Stimulated activated CD4-positive, alpha-beta T cell treated with anti-CD3 and anti-CD28 coated beads, Interleukin-4, amount 100 ng/mL, for 48 hours (primary cell): ENCODE measurements around the gene C16orf54.
"Not testable (repeated sequence)": the region's sequence is repeated elsewhere in the genome, so short reads cannot be mapped to it uniquely, and the experiment has no call there.

ENCODE experiments used
- DNase-seq, 2 donors: peaks; one replicate each; pipeline ENCODE4 v3.0.0-alpha.2; 2020; ENCODE audit warnings: low read depth in 2 of 2

The C16orf54 gene

GRCh38 chr16:29769507-29769906, 23.7 kb upstream of the C16orf54 start:
- no peak for DNase-seq

GRCh38 chr16:29767062-29767461, 21.3 kb upstream of the C16orf54 start:
- no peak for DNase-seq

- DNase-seq = no peak
Observed at GRCh38 chr16:29766571-29766970, 20.8 kb upstream of the C16orf54 start.

- no peak for DNase-seq
Observed at GRCh38 chr16:29765167-29766032, 19.6 kb upstream of the C16orf54 start.

- no peak for DNase-seq
Observed at GRCh38 chr16:29763326-29763725, 17.5 kb upstream of the C16orf54 start.

- no peak for DNase-seq
Observed at GRCh38 chr16:29761882-29762281, 16.1 kb upstream of the C16orf54 start.

- not testable (repeated sequence) for DNase-seq
Observed at GRCh38 chr16:29761280-29761651, 15.5 kb upstream of the C16orf54 start.

- no peak for DNase-seq
Observed at GRCh38 chr16:29760567-29761279, 14.9 kb upstream of the C16orf54 start.

GRCh38 chr16:29757950-29758466, 12.2 kb upstream of the C16orf54 start:
- no peak for DNase-seq

- not testable (repeated sequence) for DNase-seq
Observed at GRCh38 chr16:29757086-29757485, 11.3 kb upstream of the C16orf54 start.

GRCh38 chr16:29756654-29757053, 10.9 kb upstream of the C16orf54 start:
- no peak for DNase-seq

- DNase-seq = no peak
Observed at GRCh38 chr16:29753516-29753915, 7.7 kb upstream of the C16orf54 start.

- not testable (repeated sequence) for DNase-seq
Observed at GRCh38 chr16:29748760-29749149, 3.0 kb upstream of the C16orf54 start.

GRCh38 chr16:29747947-29748759, 2.4 kb upstream of the C16orf54 start:
- DNase-seq = no peak

- DNase-seq = not testable (repeated sequence)
Observed at GRCh38 chr16:29746518-29746917, 728 bp upstream of the C16orf54 start.

GRCh38 chr16:29745121-29745852, 503 bp downstream of the C16orf54 start:
- DNase-seq = peak in 1 of 2 donors; percentile 41

GRCh38 chr16:29744541-29745101, 1.2 kb downstream of the C16orf54 start:
- no peak for DNase-seq

- no peak for DNase-seq
Observed at GRCh38 chr16:29743827-29744531, 1.8 kb downstream of the C16orf54 start.

- DNase-seq = no peak
Observed at GRCh38 chr16:29743475-29743826, 2.3 kb downstream of the C16orf54 start.

GRCh38 chr16:29742683-29743275, 3.0 kb downstream of the C16orf54 start:
- no peak for DNase-seq
